Fibroblast of mammary gland (primary cell): ENCODE data around the gene DYRK1A.

Source experiments
- DNase-seq: peaks from one replicate; pipeline ENCODE4 v3.0.0-alpha.2; 2010; ENCODE audit warnings: low read depth
- H3K4me3 ChIP-seq: 2 replicates; pipeline ENCODE4 v1.5.1; 2011; ENCODE audit warnings: low read depth, mild to moderate bottlenecking, low read length, moderate library complexity; ENCODE audit not compliant: control insufficient read depth
- CTCF ChIP-seq: conservative IDR thresholded peaks from 2 replicates; pipeline ENCODE4 v1.5.1; 2011; ENCODE audit warnings: low read depth, low read length, inconsistent platforms; ENCODE audit not compliant: control insufficient read depth, insufficient read depth

The DYRK1A gene

GRCh38 chr21:37507716-37508115 is 141.1 kb downstream of the DYRK1A start:
- no peak for DNase-seq
- H3K4me3 ChIP-seq: no peak overlapping the region
- TF ChIP-seq CTCF: no peak

GRCh38 chr21:37508341-37508740 is 141.8 kb downstream of the DYRK1A start:
- H3K4me3 ChIP-seq: no peak overlapping the region
- no peak for TF ChIP-seq CTCF
- no peak for DNase-seq

GRCh38 chr21:37509802-37510393 is 143.3 kb downstream of the DYRK1A start:
- TF ChIP-seq CTCF: no peak
- no peak overlapping the region for H3K4me3 ChIP-seq
- DNase-seq: peak; percentile 62

- DNase-seq: no peak
- H3K4me3 ChIP-seq: no peak overlapping the region
- TF ChIP-seq CTCF: no peak
Observed at GRCh38 chr21:37511848-37512247, 145.3 kb downstream of the DYRK1A start.

- H3K4me3 ChIP-seq: no peak overlapping the region
- TF ChIP-seq CTCF: no peak
- DNase-seq: no peak
Observed at GRCh38 chr21:37513383-37513782, 146.8 kb downstream of the DYRK1A start.

- no peak for DNase-seq
- no peak for TF ChIP-seq CTCF
- no peak overlapping the region for H3K4me3 ChIP-seq
Observed at GRCh38 chr21:37514038-37514667, 147.6 kb downstream of the DYRK1A start.
